Activated T-helper 1 cell treated with anti-CD3 and anti-CD28 coated beads, Interleukin-12 subunit alpha, Interleukin-12 subunit beta, Interleukin-2, Interleukin-4 antibody, amounts not matched to agents 30 ng/mL and 10 ng/mL and 1 ng/mL, durations not matched to agents 14 hours and 24 hours and 36 hours (primary cell): ENCODE measurements around the gene MPDZ. TPM values are rescaled to one million over a fixed set of nuclear protein-coding genes. Genes with fewer than 3 reads are reported as not detected.
"Not testable (repeated sequence)": the region's sequence is repeated elsewhere in the genome, so short reads cannot be mapped to it uniquely, and the experiment has no call there.

Experiments used
- DNase-seq: peaks from one replicate; pipeline ENCODE4 v3.0.0; 2021; ENCODE audit warnings: low spot score
- H3K27ac Mint-ChIP-seq: one replicate; pipeline ENCODE4 v1.8.0; 2021; ENCODE audit warnings: mild to moderate bottlenecking, mixed read lengths
- H3K27me3 Mint-ChIP-seq: one replicate; pipeline ENCODE4 v1.8.0; 2022; ENCODE audit warnings: mild to moderate bottlenecking, moderate library complexity, mixed read lengths; ENCODE audit not compliant: insufficient read depth
- H3K36me3 Mint-ChIP-seq: one replicate; pipeline ENCODE4 v1.8.0; 2021; ENCODE audit warnings: low read depth, mixed read lengths
- H3K4me1 Mint-ChIP-seq: one replicate; pipeline ENCODE4 v1.8.0; 2021; ENCODE audit warnings: low read depth, mixed read lengths
- H3K4me3 Mint-ChIP-seq: one replicate; pipeline ENCODE4 v1.8.0; 2021; ENCODE audit warnings: mild to moderate bottlenecking, moderate library complexity, mixed read lengths
- H3K9me3 Mint-ChIP-seq: one replicate; pipeline ENCODE4 v1.8.0; 2021; ENCODE audit warnings: mixed read lengths
- intact Hi-C: fragments of 100-400 bp; cut with micrococcal nuclease; formaldehyde crosslinking; loops from one replicate; pipeline ENCODE4 v1.15.1; 2024
- total RNA-seq: library from RNA; stranded (reverse); gene quantifications from 2 replicates; pipeline ENCODE4 v1.2.3, GENCODE V29; 2022

MPDZ gene
- total RNA-seq, 1 donor from 2014 or later: not detected

- no peaks in the 10 kb centered on the region for H3K36me3 Mint-ChIP-seq
- no peaks in the 10 kb centered on the region for H3K27me3 Mint-ChIP-seq
- H3K9me3 Mint-ChIP-seq: no peaks in the 10 kb centered on the region
- H3K4me3 Mint-ChIP-seq: no peak overlapping the region
- no peak overlapping the region for H3K27ac Mint-ChIP-seq
- intact Hi-C loops: no loop called here
- no peaks in the 10 kb centered on the region for H3K4me1 Mint-ChIP-seq
- DNase-seq: no peak
These were observed 39.8 kb downstream of the MPDZ start for GRCh38 chr9:13239660-13240059.

DNA sequence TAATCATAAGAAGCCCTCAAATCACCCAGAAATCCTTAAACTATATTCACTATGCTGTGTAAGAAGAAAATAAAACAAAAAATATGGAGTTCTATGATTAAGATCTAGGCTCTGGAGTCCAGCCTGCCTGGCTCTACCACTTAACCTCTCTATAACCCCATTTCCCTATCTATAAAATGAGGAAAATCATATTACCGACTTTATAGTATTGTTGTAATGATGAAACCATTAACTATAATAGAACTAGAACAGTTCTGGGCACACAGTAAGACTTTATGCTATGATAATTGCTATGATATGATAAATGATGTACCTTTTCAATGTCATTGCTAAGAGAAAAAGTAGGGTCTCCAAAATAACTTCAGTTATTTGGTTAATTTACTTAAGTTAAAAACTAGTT lies 40.3 kb downstream of the MPDZ start:
- Mint-ChIP-seq H3K36me3 (no peaks in the 10 kb centered on the region), H3K27me3 (no peaks in the 10 kb centered on the region), H3K4me1 (no peaks in the 10 kb centered on the region), H3K27ac (no peak overlapping the region), H3K4me3 (no peak overlapping the region), H3K9me3 (no peaks in the 10 kb centered on the region)
- no peak for DNase-seq
- intact Hi-C loops: no loop called here

GRCh38 chr9:13234932-13235331 lies 44.6 kb downstream of the MPDZ start:
- Mint-ChIP-seq H3K4me3 (no peak overlapping the region), H3K27me3 (no peaks in the 10 kb centered on the region), H3K4me1 (no peaks in the 10 kb centered on the region), H3K36me3 (no peaks in the 10 kb centered on the region), H3K27ac (no peak overlapping the region), H3K9me3 (no peaks in the 10 kb centered on the region)
- intact Hi-C loops: no loop called here
- no peak for DNase-seq

DNA sequence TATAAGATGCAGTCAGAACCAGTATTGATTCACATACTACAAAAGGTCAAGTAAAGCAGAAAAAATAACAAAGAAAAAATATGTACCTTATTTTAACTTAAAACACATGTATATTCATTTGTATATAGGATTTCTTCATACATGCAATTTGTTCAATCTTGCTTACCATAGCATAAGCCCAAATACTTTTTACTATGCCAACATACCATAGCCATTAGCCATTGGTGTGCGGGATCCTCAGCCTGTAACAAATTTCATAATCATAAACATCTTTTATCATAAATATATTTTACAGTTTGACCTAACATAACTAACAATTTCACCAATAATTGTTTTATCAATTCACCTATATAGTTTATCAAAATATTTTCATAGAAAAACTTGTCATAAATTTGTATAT lies 51.1 kb downstream of the MPDZ start:
- no peak overlapping the region for H3K4me3 Mint-ChIP-seq
- intact Hi-C loops: no loop called here
- H3K4me1 Mint-ChIP-seq: no peaks in the 10 kb centered on the region
- no peaks in the 10 kb centered on the region for H3K27me3 Mint-ChIP-seq
- no peak for DNase-seq
- no peaks in the 10 kb centered on the region for H3K36me3 Mint-ChIP-seq
- H3K27ac Mint-ChIP-seq: no peak overlapping the region
- H3K9me3 Mint-ChIP-seq: no peaks in the 10 kb centered on the region

GRCh38 chr9:13224366-13224765 lies 55.1 kb downstream of the MPDZ start:
- no peak for DNase-seq
- no peak overlapping the region for H3K4me3 Mint-ChIP-seq
- H3K36me3 Mint-ChIP-seq: no peaks in the 10 kb centered on the region
- intact Hi-C loops: no loop called here
- H3K4me1 Mint-ChIP-seq: no peaks in the 10 kb centered on the region
- H3K27ac Mint-ChIP-seq: no peak overlapping the region
- H3K27me3 Mint-ChIP-seq: no peaks in the 10 kb centered on the region
- H3K9me3 Mint-ChIP-seq: no peaks in the 10 kb centered on the region

DNA sequence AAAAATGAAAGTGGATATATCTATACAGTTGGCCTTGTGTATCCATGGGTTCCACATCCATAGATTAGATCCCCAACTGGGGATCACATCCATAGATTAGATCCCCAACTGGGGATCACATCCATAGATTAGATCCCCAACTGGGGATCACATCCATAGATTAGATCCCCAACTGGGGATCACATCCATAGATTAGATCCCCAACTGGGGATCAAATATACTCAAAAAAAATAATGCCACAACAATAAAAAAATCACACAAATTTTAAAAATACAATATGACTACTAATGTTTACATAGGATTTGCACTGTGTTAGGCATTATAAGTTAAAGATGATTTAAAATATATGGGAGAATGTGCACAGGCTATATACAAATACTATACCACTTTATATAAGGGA lies 56.8 kb downstream of the MPDZ start:
- H3K9me3 Mint-ChIP-seq, H3K27ac Mint-ChIP-seq, H3K4me1 Mint-ChIP-seq, DNase-seq, intact Hi-C loops, H3K4me3 Mint-ChIP-seq, H3K27me3 Mint-ChIP-seq, H3K36me3 Mint-ChIP-seq: not testable (repeated sequence)

DNA sequence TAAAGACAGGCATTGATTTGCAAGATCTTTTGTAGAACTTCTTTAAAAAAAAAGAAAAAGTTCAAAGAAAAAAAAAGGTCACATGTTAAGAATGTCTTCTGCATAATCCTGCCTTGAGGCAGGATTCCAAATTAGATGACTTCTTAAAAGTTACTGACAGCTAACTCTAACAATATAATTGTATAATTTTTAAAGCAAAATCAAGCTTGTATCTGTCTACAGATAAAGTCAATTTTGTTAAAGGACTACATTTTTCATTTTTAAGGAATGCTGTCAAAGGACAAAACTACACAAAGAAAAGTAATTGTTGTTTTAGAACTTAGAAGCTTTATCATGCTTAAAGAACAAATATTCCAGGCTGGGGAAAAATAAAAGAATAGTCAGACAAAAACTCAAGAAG lies 57.8 kb downstream of the MPDZ start:
- intact Hi-C loops: no loop called here
- H3K36me3 Mint-ChIP-seq: no peaks in the 10 kb centered on the region

GRCh38 chr9:13220837-13221236 lies 58.7 kb downstream of the MPDZ start:
- intact Hi-C loops: no loop called here
- H3K27ac Mint-ChIP-seq: no peak overlapping the region
- H3K27me3 Mint-ChIP-seq: no peaks in the 10 kb centered on the region
- H3K4me3 Mint-ChIP-seq: no peak overlapping the region
- no peak for DNase-seq
- no peaks in the 10 kb centered on the region for H3K4me1 Mint-ChIP-seq
- H3K9me3 Mint-ChIP-seq: no peaks in the 10 kb centered on the region
- no peaks in the 10 kb centered on the region for H3K36me3 Mint-ChIP-seq

More for the DNA sequence above, 57.8 kb downstream of the MPDZ start:
- Mint-ChIP-seq H3K9me3 (no peaks in the 10 kb centered on the region), H3K27me3 (no peaks in the 10 kb centered on the region), H3K27ac (no peak overlapping the region), H3K4me1 (no peaks in the 10 kb centered on the region), H3K4me3 (no peak overlapping the region)
- DNase-seq: no peak

GRCh38 chr9:13215791-13216554 lies 63.5 kb downstream of the MPDZ start:
- no peaks in the 10 kb centered on the region for H3K27me3 Mint-ChIP-seq
- no peaks in the 10 kb centered on the region for H3K36me3 Mint-ChIP-seq
- no peaks in the 10 kb centered on the region for H3K9me3 Mint-ChIP-seq
- no peak overlapping the region for H3K27ac Mint-ChIP-seq
- H3K4me1 Mint-ChIP-seq: no peaks in the 10 kb centered on the region
- no peak for DNase-seq
- intact Hi-C loops: no loop called here
- H3K4me3 Mint-ChIP-seq: no peak overlapping the region

DNA sequence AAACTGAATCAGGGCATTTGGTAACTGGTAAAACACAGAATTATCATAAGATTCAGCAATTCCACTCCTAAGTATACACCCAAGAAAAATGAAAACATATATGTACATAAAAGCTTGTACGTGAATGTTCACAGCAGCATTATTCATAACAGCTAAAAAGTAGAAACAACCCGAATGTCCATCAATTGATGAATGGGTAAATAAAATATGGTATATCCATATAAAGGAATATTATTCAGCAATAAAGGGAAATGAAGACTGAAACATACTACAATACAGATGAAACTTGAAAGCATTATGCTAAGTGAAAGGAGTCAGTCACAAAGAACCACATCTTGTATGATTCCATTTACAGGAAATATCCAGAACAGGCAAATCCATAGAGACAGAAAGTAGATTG lies 65.5 kb downstream of the MPDZ start:
- H3K27me3 Mint-ChIP-seq: no peaks in the 10 kb centered on the region
- intact Hi-C loops: no loop called here
- no peak overlapping the region for H3K27ac Mint-ChIP-seq
- no peak overlapping the region for H3K4me3 Mint-ChIP-seq
- no peaks in the 10 kb centered on the region for H3K9me3 Mint-ChIP-seq
- H3K36me3 Mint-ChIP-seq: no peaks in the 10 kb centered on the region
- no peaks in the 10 kb centered on the region for H3K4me1 Mint-ChIP-seq
- no peak for DNase-seq

DNA sequence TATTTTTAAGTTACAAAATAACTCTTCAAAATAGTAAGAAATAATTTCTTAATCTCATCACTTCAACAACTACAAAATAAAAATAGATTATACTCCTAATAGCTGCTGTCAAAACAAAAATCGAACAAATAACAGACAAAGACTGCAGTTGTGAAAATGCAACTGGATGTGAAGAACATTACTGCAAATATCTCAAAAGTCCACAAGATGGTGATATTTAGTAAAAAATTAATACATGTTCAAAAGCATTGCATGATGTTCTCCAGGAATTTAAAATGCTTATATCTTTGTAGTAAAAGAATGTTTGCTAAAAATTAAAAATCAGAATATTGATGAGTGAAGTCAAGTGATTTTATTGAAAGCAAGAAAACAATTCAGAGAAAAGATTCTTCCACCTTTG lies 66.2 kb downstream of the MPDZ start:
- DNase-seq: no peak
- no peaks in the 10 kb centered on the region for H3K27me3 Mint-ChIP-seq
- no peak overlapping the region for H3K27ac Mint-ChIP-seq
- intact Hi-C loops: no loop called here
- H3K4me3 Mint-ChIP-seq: no peak overlapping the region
- H3K4me1 Mint-ChIP-seq: no peaks in the 10 kb centered on the region
- no peaks in the 10 kb centered on the region for H3K36me3 Mint-ChIP-seq
- no peaks in the 10 kb centered on the region for H3K9me3 Mint-ChIP-seq

DNA sequence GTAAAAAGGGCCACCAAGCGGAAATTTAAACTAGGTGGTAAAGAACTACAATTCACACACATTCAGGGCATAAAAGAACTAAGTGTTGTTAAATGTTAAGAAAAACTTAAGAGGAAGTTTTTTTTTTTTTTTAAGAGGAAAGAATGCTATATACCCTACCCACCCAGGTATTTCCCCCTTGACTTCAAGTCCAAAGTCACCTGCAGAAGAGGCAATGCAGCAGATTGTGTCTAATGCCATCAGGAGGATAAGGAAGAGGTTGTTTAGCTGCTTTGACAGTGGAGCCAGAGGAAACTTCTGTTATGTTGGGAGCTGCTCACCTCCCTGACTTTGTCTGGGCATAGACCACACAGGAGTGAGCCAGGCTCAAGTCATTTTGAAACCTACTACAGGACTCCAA lies 69.2 kb downstream of the MPDZ start:
- no peaks in the 10 kb centered on the region for H3K4me1 Mint-ChIP-seq
- no peaks in the 10 kb centered on the region for H3K9me3 Mint-ChIP-seq
- H3K27me3 Mint-ChIP-seq: no peaks in the 10 kb centered on the region
- no peak overlapping the region for H3K27ac Mint-ChIP-seq
- intact Hi-C loops: no loop called here
- no peaks in the 10 kb centered on the region for H3K36me3 Mint-ChIP-seq
- H3K4me3 Mint-ChIP-seq: no peak overlapping the region
- no peak for DNase-seq

DNA sequence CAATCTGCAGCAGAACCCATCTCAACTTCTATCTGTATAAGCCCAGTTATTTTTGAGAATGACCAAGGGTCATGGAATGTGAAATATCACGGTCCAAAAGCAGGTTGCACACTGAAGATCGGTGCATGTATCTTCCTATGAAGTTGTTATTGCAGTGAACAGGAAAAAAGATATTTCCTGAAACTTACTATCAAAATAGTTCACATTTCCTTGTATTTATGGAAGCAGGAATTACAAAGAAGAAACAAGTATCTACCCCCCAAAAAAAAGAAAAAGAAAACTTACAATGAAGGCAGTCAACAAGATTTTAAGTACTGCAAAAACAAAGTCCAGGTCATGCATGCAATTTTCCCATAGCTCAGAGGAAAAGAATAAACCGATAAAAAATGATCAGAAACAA lies 70.0 kb downstream of the MPDZ start:
- intact Hi-C loops: no loop called here
- no peaks in the 10 kb centered on the region for H3K27me3 Mint-ChIP-seq
- no peak for DNase-seq
- H3K27ac Mint-ChIP-seq: no peak overlapping the region
- no peak overlapping the region for H3K4me3 Mint-ChIP-seq
- no peaks in the 10 kb centered on the region for H3K9me3 Mint-ChIP-seq
- H3K4me1 Mint-ChIP-seq: no peaks in the 10 kb centered on the region
- no peaks in the 10 kb centered on the region for H3K36me3 Mint-ChIP-seq

- peaks cover 4% of the 10 kb centered on the region for H3K9me3 Mint-ChIP-seq
- intact Hi-C loops: no loop called here
- H3K36me3 Mint-ChIP-seq: no peaks in the 10 kb centered on the region
- H3K27me3 Mint-ChIP-seq: no peaks in the 10 kb centered on the region
- H3K27ac Mint-ChIP-seq: no peak overlapping the region
- no peaks in the 10 kb centered on the region for H3K4me1 Mint-ChIP-seq
- no peak overlapping the region for H3K4me3 Mint-ChIP-seq
- no peak for DNase-seq
These were observed 73.7 kb downstream of the MPDZ start for GRCh38 chr9:13205824-13206223.
